ENCODE data around the gene PRKCB. TPM values are rescaled to one million over a fixed set of nuclear protein-coding genes. Genes with fewer than 3 reads are reported as not detected.

Gene PRKCB
- total and polyA plus RNA-seq, 4 donors, result 1.6 to 9.4 (median 4.0) TPM

GRCh38 chr16:24018485-24018884 is 182.7 kb downstream of the PRKCB start:
- no peak for TF ChIP-seq ATF3 (IDR thresholded peaks at IDR 0.05)
- TF ChIP-seq SP1 (IDR thresholded peaks at IDR 0.05), result no peak
- no peak for TF ChIP-seq ZBTB33 (IDR thresholded peaks at IDR 0.05)
- TF ChIP-seq YY1 (IDR thresholded peaks at IDR 0.05), result no peak
- TF ChIP-seq HNF4G (IDR thresholded peaks at IDR 0.05), result no peak
- no peak for TF ChIP-seq TAF1 (conservative IDR thresholded peaks at IDR 0.05)
- TF ChIP-seq NR2F2 (IDR thresholded peaks at IDR 0.05), result no peak
- TF ChIP-seq FOXA2 (IDR thresholded peaks at IDR 0.05), result no peak
- no peak for TF ChIP-seq HNF4A (conservative IDR thresholded peaks at IDR 0.05)
- no peak for TF ChIP-seq REST (IDR thresholded peaks at IDR 0.05)
- TF ChIP-seq JUND (IDR thresholded peaks at IDR 0.05), result no peak
- no peak for TF ChIP-seq EGR1 (IDR thresholded peaks at IDR 0.05; ENCODE audit: low read depth in 2 of 2)
- no peak for TF ChIP-seq GABPA (IDR thresholded peaks at IDR 0.05 in 1 of 2, conservative IDR thresholded peaks at IDR 0.05 in 1 of 2)
- TF ChIP-seq CTCF (IDR thresholded peaks at IDR 0.05; ENCODE audit: low read depth, low read length, missing input control), result no peak
- no peak for TF ChIP-seq RAD21 (IDR thresholded peaks at IDR 0.05)
- no peak for TF ChIP-seq FOXA1 (IDR thresholded peaks at IDR 0.05)
- TF ChIP-seq RXRA (IDR thresholded peaks at IDR 0.05), result no peak
- TF ChIP-seq MAX (IDR thresholded peaks at IDR 0.05), result no peak
- Histone ChIP-seq H3K4me3 (ENCODE audit: low read depth in 1 of 3, low read length in 3 of 3) (no peak overlapping the region), H3K36me3 (ENCODE audit: control insufficient read depth in 4 of 4, insufficient read depth in 3 of 4, low read depth in 1 of 4, low read length in 3 of 4) (no peaks in the 10 kb centered on the region), H3K9ac (ENCODE audit: low read depth in 1 of 2, low read length in 2 of 2) (no peak overlapping the region), H3K9me3 (ENCODE audit: control insufficient read depth in 4 of 4, low read length in 3 of 4) (no peaks in the 10 kb centered on the region), H3K27ac (ENCODE audit: low read depth in 1 of 2, low read length in 2 of 2) (no peak overlapping the region), H3K27me3 (ENCODE audit: control insufficient read depth in 4 of 4, insufficient read depth in 4 of 4, low read length in 3 of 4) (peaks cover 0 to 2% (median 0%) of the 10 kb centered on the region in 4 donors), H3K4me1 (ENCODE audit: control insufficient read depth in 4 of 4, insufficient read depth in 4 of 4, low read length in 3 of 4) (no peaks in the 10 kb centered on the region)
- DNase-seq (ENCODE audit: low spot score), result no peak
- WGBS, result 72% methylated on average over 7 of the region's 7 CpGs
